Measurements from ENCODE around the gene CDK14. TPM values are rescaled to one million over a fixed set of nuclear protein-coding genes. Genes with fewer than 3 reads are reported as not detected.

The CDK14 gene
- total and polyA plus RNA-seq, 9 donors = 12.6 to 54.1 (median 43.8) TPM

DNA sequence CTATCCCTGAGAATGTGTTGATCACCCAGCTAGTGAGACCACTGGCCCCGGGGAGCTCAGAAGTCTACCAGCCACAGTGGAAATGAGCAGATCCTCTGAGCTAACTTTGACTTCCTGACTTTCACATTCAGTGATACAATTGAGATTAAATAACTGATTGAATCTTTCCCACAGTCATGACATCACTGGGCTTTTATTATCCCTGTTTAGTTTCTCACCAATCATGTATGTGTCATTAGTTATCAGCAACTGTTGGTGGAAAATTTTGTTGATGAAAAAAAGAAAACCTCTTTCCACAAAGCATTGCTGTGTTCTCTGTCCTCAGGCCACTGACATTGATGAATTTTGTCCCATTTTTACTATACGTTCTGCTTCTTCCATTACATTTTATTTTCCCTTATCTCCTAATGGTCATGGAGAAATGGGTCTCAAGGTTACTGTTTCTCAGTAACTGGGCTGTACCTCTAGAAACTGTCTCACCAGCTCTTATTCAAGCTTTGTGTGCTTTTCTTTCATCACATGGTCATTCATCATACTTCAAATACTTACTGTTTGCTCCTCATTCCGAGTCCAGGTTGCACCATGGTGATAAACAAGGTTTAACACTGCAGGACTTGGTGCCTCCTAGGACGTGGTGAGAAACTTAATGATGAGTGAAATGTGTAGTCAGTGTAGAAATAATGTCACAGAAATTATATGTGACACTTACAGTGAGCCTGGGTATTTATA lies 304.7 kb downstream of the CDK14 start:
- intact Hi-C loops (cut with DNase I) = no loop called here
- no peak overlapping the region for H3K4me3 ChIP-seq
- no peak overlapping the region for H3K27ac ChIP-seq
- no peak for DNase-seq
- no peak for TF ChIP-seq EP300 (IDR thresholded peaks at IDR 0.05)
- TF ChIP-seq, protein P1, sequence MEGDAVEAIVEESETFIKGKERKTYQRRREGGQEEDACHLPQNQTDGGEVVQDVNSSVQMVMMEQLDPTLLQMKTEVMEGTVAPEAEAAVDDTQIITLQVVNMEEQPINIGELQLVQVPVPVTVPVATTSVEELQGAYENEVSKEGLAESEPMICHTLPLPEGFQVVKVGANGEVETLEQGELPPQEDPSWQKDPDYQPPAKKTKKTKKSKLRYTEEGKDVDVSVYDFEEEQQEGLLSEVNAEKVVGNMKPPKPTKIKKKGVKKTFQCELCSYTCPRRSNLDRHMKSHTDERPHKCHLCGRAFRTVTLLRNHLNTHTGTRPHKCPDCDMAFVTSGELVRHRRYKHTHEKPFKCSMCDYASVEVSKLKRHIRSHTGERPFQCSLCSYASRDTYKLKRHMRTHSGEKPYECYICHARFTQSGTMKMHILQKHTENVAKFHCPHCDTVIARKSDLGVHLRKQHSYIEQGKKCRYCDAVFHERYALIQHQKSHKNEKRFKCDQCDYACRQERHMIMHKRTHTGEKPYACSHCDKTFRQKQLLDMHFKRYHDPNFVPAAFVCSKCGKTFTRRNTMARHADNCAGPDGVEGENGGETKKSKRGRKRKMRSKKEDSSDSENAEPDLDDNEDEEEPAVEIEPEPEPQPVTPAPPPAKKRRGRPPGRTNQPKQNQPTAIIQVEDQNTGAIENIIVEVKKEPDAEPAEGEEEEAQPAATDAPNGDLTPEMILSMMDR (IDR thresholded peaks at IDR 0.05) = no peak
- no peak for TF ChIP-seq POLR2A (IDR thresholded peaks at IDR 0.05)
- H3K36me3 ChIP-seq = no peaks in the 10 kb centered on the region
- no peaks in the 10 kb centered on the region for H3K9me3 ChIP-seq
- no peaks in the 10 kb centered on the region for H3K4me1 ChIP-seq (ENCODE audit: insufficient read depth)
- no peaks in the 10 kb centered on the region for H3K27me3 ChIP-seq
- 87 to 89% (median 88%) methylated on average over 4 of the region's 4 CpGs for WGBS, 3 donors

DNA sequence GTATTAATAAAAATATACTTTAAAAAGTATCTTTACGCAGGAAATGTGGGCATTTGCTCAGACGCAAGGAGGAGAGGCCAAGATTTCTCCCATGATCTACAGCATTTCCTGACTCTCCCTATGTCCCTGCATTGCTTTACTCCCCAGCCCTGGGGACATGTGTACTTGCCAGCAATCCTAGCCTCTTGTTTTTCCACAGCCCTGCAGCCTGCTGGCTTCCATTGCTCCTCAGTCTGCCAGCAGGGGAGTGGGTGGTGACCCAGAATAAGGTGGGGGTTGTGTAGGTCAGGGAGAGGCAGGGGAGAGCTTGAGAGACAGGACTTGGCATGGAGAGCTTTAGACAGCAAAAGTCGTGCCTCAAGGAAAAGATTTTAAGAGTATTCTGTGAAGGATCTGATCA lies 307.7 kb downstream of the CDK14 start:
- WGBS, 3 donors = 78 to 84% (median 79%) methylated on average over 3 of the region's 3 CpGs
- intact Hi-C loops (cut with DNase I) = no loop called here

DNA sequence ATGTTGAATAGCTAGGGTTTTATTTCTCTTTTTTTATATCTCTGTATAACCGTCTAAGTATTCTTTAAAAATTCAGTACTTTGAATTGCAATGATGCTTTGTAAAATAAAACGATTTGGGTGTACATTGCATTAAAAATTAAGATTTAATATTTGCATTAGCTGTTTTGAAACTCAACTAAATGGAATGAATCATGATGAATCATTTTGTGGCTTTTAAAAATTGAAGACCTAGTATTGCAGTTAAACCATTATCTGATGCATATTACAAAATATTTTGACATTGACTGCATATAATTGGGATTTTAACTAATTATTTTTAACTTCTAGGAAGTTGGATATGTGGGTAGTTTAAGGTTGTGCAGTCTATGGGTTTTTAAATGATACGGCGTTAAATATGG lies 314.0 kb downstream of the CDK14 start:
- Histone ChIP-seq H3K4me1 (ENCODE audit: insufficient read depth) (no peaks in the 10 kb centered on the region), H3K36me3 (no peaks in the 10 kb centered on the region), H3K27me3 (no peaks in the 10 kb centered on the region), H3K4me3 (no peak overlapping the region), H3K27ac (no peak overlapping the region), H3K9me3 (no peaks in the 10 kb centered on the region)
- no peak for DNase-seq
- WGBS, 3 donors = 92 to 96% (median 95%) methylated on average over 4 of the region's 4 CpGs
- TF ChIP-seq EP300 (IDR thresholded peaks at IDR 0.05) = no peak
- TF ChIP-seq, protein P1 (IDR thresholded peaks at IDR 0.05) = no peak
- TF ChIP-seq POLR2A (IDR thresholded peaks at IDR 0.05) = no peak
- intact Hi-C loops (cut with DNase I) = no loop called here

More for the DNA sequence above, 307.7 kb downstream of the CDK14 start:
- TF ChIP-seq POLR2A (IDR thresholded peaks at IDR 0.05) = no peak
- TF ChIP-seq, protein P1 (IDR thresholded peaks at IDR 0.05) = no peak
- TF ChIP-seq EP300 (IDR thresholded peaks at IDR 0.05) = no peak
- Histone ChIP-seq H3K9me3 (no peaks in the 10 kb centered on the region), H3K27ac (no peak overlapping the region), H3K4me3 (no peak overlapping the region), H3K4me1 (ENCODE audit: insufficient read depth) (no peaks in the 10 kb centered on the region), H3K36me3 (no peaks in the 10 kb centered on the region), H3K27me3 (no peaks in the 10 kb centered on the region)
- DNase-seq = no peak

DNA sequence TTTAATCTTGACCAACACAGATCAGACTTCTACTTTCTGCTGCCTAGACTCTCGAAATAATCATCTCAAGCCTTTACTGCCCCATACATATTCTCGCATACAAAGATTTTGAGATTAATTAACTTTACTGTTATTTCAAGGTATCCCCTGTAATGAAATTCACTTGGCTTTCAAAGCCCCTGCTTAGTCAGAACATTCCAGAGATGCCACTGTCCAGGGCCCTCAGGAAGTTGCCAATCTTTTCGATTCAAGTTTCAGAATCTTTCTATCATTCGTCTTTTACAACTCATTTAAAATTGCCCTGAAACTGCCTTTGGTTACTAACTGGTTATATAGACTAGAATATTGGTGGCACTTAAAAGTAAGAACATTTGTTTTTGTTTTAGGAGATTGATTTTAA lies 320.2 kb downstream of the CDK14 start:
- WGBS, 3 donors = 63 to 86% (median 69%) methylated on average over 4 of the region's 4 CpGs
- TF ChIP-seq, protein P1 (IDR thresholded peaks at IDR 0.05) = no peak
- TF ChIP-seq POLR2A (IDR thresholded peaks at IDR 0.05) = no peak
- TF ChIP-seq EP300 (IDR thresholded peaks at IDR 0.05) = no peak
- no peak for DNase-seq
- H3K36me3 ChIP-seq = no peaks in the 10 kb centered on the region
- no peak overlapping the region for H3K4me3 ChIP-seq
- no peaks in the 10 kb centered on the region for H3K4me1 ChIP-seq (ENCODE audit: insufficient read depth)
- no peaks in the 10 kb centered on the region for H3K9me3 ChIP-seq
- intact Hi-C loops (cut with DNase I) = no loop called here
- H3K27ac ChIP-seq = no peak overlapping the region
- H3K27me3 ChIP-seq = no peaks in the 10 kb centered on the region

Measured in ovary (tissue), 9 donors.